ENCODE data around the gene TUBA4A. TPM values are rescaled to one million over a fixed set of nuclear protein-coding genes. Genes with fewer than 3 reads are reported as not detected.

The TUBA4A gene
- polyA plus RNA-seq, 1 donor (not counting 4 experiments of a cell fraction or from before 2014, with no cell fraction given), result 524 TPM

GRCh38 chr2:219292616-219293015 lies 38.9 kb upstream of the TUBA4A start:
- TF ChIP-seq CTCF (optimal IDR thresholded peaks at IDR 0.05 in 1 of 3, IDR thresholded peaks at IDR 0.05 in 1 of 3, conservative IDR thresholded peaks at IDR 0.05 in 1 of 3; ENCODE audit: extremely low read depth in 1 of 3, insufficient read depth in 2 of 3, low read length in 3 of 3), result no peak
- no peak for TF ChIP-seq EZH2 (IDR thresholded peaks at IDR 0.05; ENCODE audit: low read length)
- Histone ChIP-seq H4K20me1 (ENCODE audit: control insufficient read depth, extremely low read depth, insufficient read depth, low read length) (no peaks in the 10 kb centered on the region), H3K36me3 (ENCODE audit: control insufficient read depth in 2 of 2, extremely low read depth in 1 of 2, insufficient read depth in 2 of 2, low read length in 2 of 2) (no peaks in the 10 kb centered on the region), H3K4me2 (ENCODE audit: control insufficient read depth, extremely low read depth, insufficient read depth, low read depth, low read length) (no peak overlapping the region), H3K4me3 (ENCODE audit: control insufficient read depth in 2 of 3, extremely low read depth in 1 of 3, insufficient read depth in 2 of 3, low read depth in 1 of 3, low read length in 3 of 3) (no peak overlapping the region), H3K9ac (ENCODE audit: control insufficient read depth, extremely low read depth, insufficient read depth, low read length) (no peak overlapping the region), H3K9me1 (ENCODE audit: control insufficient read depth, extremely low read depth, insufficient read depth, low read length) (no peaks in the 10 kb centered on the region), H3K79me2 (ENCODE audit: control insufficient read depth, insufficient read depth, low read length) (no peaks in the 10 kb centered on the region), H3K27me3 (ENCODE audit: control insufficient read depth, extremely low read depth, insufficient read depth, low read length) (no peaks in the 10 kb centered on the region), H3K4me1 (ENCODE audit: control insufficient read depth, extremely low read depth, insufficient read depth, low read length) (peaks cover 15% of the 10 kb centered on the region), H2AFZ (ENCODE audit: control insufficient read depth, low read length) (no peak overlapping the region), H3K9me3 (ENCODE audit: control insufficient read depth, low read depth, low read length) (no peaks in the 10 kb centered on the region), H3K27ac (ENCODE audit: control insufficient read depth, insufficient read depth, low read length) (no peak overlapping the region)
- dilution Hi-C loops (cut with MboI; ENCODE audit: extremely low pct_ligation_motif_present, low sequenced_read_pairs), result no loop called here
- FAIRE-seq, result no peak
- DNase-seq (ENCODE audit: low read depth, low spot score), result no peak

- no peaks in the 10 kb centered on the region for H3K79me2 ChIP-seq (ENCODE audit: control insufficient read depth, insufficient read depth, low read length)
- no peaks in the 10 kb centered on the region for H3K9me3 ChIP-seq (ENCODE audit: control insufficient read depth, low read depth, low read length)
- TF ChIP-seq CTCF (optimal IDR thresholded peaks at IDR 0.05 in 1 of 3, IDR thresholded peaks at IDR 0.05 in 1 of 3, conservative IDR thresholded peaks at IDR 0.05 in 1 of 3; ENCODE audit: extremely low read depth in 1 of 3, insufficient read depth in 2 of 3, low read length in 3 of 3) (no peak), EZH2 (IDR thresholded peaks at IDR 0.05; ENCODE audit: low read length) (no peak)
- no peak overlapping the region for H3K9ac ChIP-seq (ENCODE audit: control insufficient read depth, extremely low read depth, insufficient read depth, low read length)
- DNase-seq (ENCODE audit: low read depth, low spot score) (no peak), FAIRE-seq (no peak)
- peaks cover 15% of the 10 kb centered on the region for H3K4me1 ChIP-seq (ENCODE audit: control insufficient read depth, extremely low read depth, insufficient read depth, low read length)
- H2AFZ ChIP-seq (ENCODE audit: control insufficient read depth, low read length), result no peak overlapping the region
- H3K4me2 ChIP-seq (ENCODE audit: control insufficient read depth, extremely low read depth, insufficient read depth, low read depth, low read length), result no peak overlapping the region
- H3K4me3 ChIP-seq (ENCODE audit: control insufficient read depth in 2 of 3, extremely low read depth in 1 of 3, insufficient read depth in 2 of 3, low read depth in 1 of 3, low read length in 3 of 3), result no peak overlapping the region
- H3K27ac ChIP-seq (ENCODE audit: control insufficient read depth, insufficient read depth, low read length), result no peak overlapping the region
- no peaks in the 10 kb centered on the region for H3K27me3 ChIP-seq (ENCODE audit: control insufficient read depth, extremely low read depth, insufficient read depth, low read length)
- H3K36me3 ChIP-seq (ENCODE audit: control insufficient read depth in 2 of 2, extremely low read depth in 1 of 2, insufficient read depth in 2 of 2, low read length in 2 of 2), result no peaks in the 10 kb centered on the region
- H3K9me1 ChIP-seq (ENCODE audit: control insufficient read depth, extremely low read depth, insufficient read depth, low read length), result no peaks in the 10 kb centered on the region
- H4K20me1 ChIP-seq (ENCODE audit: control insufficient read depth, extremely low read depth, insufficient read depth, low read length), result no peaks in the 10 kb centered on the region
- dilution Hi-C loops (cut with MboI; ENCODE audit: extremely low pct_ligation_motif_present, low sequenced_read_pairs), result no loop called here
Measured at GRCh38 chr2:219291910-219292490, 38.3 kb upstream of the TUBA4A start.

Measured in keratinocyte (primary cell).